ENCODE results near the gene TOR4A.

DNA sequence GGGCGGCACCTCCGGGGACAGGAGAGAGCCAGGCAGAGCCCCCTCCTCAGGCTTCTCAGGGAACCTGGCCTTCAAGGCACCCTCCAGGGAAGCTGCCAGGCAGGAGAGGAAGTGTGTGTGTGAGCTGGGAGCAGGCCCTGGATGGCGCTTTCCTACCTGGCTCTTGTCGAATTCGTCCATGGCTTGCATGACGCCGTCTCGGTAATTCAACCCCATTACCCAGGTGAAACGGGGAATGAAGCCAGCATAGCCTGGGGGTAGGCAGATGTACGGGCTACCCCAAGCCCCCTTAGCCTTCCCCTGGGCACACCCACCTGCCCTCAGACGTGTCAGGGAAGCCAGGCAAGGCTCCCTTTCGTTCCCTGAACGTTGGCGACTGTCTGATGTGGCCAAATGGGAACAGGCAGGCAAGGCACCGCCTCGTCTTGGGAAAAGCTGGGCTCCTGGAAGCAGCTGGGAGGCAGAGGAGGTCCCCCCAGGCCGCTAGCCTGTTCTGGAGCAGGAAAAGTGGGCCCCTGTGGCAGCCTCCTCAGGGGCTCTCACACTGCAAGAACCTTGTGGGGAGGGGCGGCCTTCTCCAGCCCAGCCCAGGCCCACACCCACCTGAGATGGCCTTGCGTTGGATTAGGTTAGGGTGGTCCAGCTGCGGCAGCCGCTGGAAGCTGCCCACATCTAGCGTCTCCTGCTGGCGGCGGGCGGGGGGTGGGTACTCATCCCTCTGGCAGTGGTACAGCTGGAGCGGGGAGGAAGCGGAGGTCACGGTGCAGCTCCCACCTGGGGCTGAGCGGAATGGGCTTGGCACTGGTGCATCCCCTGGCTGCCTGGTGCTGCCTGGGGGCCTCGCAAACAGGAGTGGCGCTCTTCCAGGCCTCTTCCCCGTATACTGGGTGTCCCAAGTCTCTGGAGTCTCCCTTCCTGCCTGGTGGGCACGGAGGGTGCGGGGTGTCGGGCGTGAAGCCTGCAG is 32.8 kb upstream of the TOR4A start:
- TF ChIP-seq CTCF (IDR thresholded peaks at IDR 0.05; ENCODE audit: borderline replicate concordance, extremely low read depth, low read length, poor library complexity, severe bottlenecking) (no peak), EZH2 (IDR thresholded peaks at IDR 0.05; ENCODE audit: borderline replicate concordance, low read depth, low read length, severe bottlenecking) (no peak)
